GM23338 (cell line): Measurements from ENCODE around the gene MTA2.

ENCODE experiments used
- CREB1 ChIP-seq: fragments of 250-450 bp; sonication (Bioruptor Pico); IDR thresholded peaks from 2 replicates; pipeline ENCODE4 v1.5.0; 2020; ENCODE audit warnings: low read depth, mild to moderate bottlenecking, moderate library complexity
- EZH2 ChIP-seq: fragments of 200-600 bp; sonication (generic); IDR thresholded peaks from one replicate; pipeline ENCODE4 v1.8.0; 2017; ENCODE audit warnings: antibody characterized with exemption, mild to moderate bottlenecking, low read depth; ENCODE audit not compliant: unreplicated experiment
- EZH2phosphoT487 ChIP-seq: fragments of 200-600 bp; sonication (generic); IDR thresholded peaks from one replicate; pipeline ENCODE4 v1.8.1; 2018; ENCODE audit warnings: antibody characterized with exemption; ENCODE audit not compliant: unreplicated experiment
- JUNB ChIP-seq: IDR thresholded peaks from one replicate; pipeline ENCODE4 v1.6.1; 2016; ENCODE audit warnings: antibody characterized with exemption; ENCODE audit not compliant: unreplicated experiment
- NANOG ChIP-seq: IDR thresholded peaks from 2 replicates; pipeline ENCODE4 v1.6.1; 2016; ENCODE audit warnings: antibody characterized with exemption, borderline replicate concordance
- POLR2AphosphoS5 ChIP-seq: IDR thresholded peaks from 2 replicates; pipeline ENCODE4 v1.6.1; 2016; ENCODE audit warnings: antibody characterized with exemption, low read depth
- REST ChIP-seq: IDR thresholded peaks from one replicate; pipeline ENCODE4 v1.6.1; 2018; ENCODE audit warnings: antibody characterized with exemption; ENCODE audit not compliant: unreplicated experiment
- STAT1 ChIP-seq: IDR thresholded peaks from one replicate; pipeline ENCODE4 v1.6.1; 2016; ENCODE audit warnings: antibody characterized with exemption; ENCODE audit not compliant: unreplicated experiment
- ZNF114 ChIP-seq: fragments of 250-450 bp; sonication (Bioruptor Pico); IDR thresholded peaks from 2 replicates; pipeline ENCODE4 v1.5.0; 2020; ENCODE audit warnings: mild to moderate bottlenecking, moderate library complexity
- ZNF331 ChIP-seq: fragments of 250-450 bp; sonication (Bioruptor Pico); IDR thresholded peaks from 2 replicates; pipeline ENCODE4 v1.5.0; 2020; ENCODE audit warnings: low read depth, mild to moderate bottlenecking, moderate library complexity
- TF ChIP-seq, protein P1 (sequence below), 2 experiments: fragments of 200-600 bp in 1 of 2; sonication (generic) in 1 of 2; conservative IDR thresholded peaks; 2 replicates each; pipeline versions ENCODE4 v1.5.1 to v1.6.1; 2016 to 2017; ENCODE audit warnings: antibody characterized with exemption in 2 of 2, low read depth in 2 of 2, mild to moderate bottlenecking in 2 of 2, moderate library complexity in 1 of 2

GRCh38 chr11:62647609-62648005, 45.9 kb upstream of the MTA2 start:
- TF ChIP-seq, protein P1, sequence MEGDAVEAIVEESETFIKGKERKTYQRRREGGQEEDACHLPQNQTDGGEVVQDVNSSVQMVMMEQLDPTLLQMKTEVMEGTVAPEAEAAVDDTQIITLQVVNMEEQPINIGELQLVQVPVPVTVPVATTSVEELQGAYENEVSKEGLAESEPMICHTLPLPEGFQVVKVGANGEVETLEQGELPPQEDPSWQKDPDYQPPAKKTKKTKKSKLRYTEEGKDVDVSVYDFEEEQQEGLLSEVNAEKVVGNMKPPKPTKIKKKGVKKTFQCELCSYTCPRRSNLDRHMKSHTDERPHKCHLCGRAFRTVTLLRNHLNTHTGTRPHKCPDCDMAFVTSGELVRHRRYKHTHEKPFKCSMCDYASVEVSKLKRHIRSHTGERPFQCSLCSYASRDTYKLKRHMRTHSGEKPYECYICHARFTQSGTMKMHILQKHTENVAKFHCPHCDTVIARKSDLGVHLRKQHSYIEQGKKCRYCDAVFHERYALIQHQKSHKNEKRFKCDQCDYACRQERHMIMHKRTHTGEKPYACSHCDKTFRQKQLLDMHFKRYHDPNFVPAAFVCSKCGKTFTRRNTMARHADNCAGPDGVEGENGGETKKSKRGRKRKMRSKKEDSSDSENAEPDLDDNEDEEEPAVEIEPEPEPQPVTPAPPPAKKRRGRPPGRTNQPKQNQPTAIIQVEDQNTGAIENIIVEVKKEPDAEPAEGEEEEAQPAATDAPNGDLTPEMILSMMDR (conservative IDR thresholded peaks at IDR 0.05; ENCODE audit: low read depth in 2 of 2) = no peak
- TF ChIP-seq ZNF331 = no peak
- TF ChIP-seq POLR2AphosphoS5 = no peak
- no peak for TF ChIP-seq STAT1
- no peak for TF ChIP-seq REST
- no peak for TF ChIP-seq CREB1 (CRISPR knock-in tag)
- TF ChIP-seq EZH2 = no peak
- no peak for TF ChIP-seq ZNF114 (CRISPR knock-in tag)
- TF ChIP-seq JUNB = no peak
- no peak for TF ChIP-seq EZH2phosphoT487
- no peak for TF ChIP-seq NANOG
